Astrocyte of the cerebellum (primary cell): ENCODE data around the gene FAM3A.

Source experiments
- DNase-seq: peaks from one replicate; pipeline ENCODE4 v3.0.0-alpha.2; 2011; ENCODE audit warnings: low read depth
- H3K4me3 ChIP-seq: 2 replicates; pipeline ENCODE4 v1.5.1; 2011; ENCODE audit warnings: mild to moderate bottlenecking, low read depth, low read length, moderate library complexity
- CTCF ChIP-seq: IDR thresholded peaks from 2 replicates; pipeline ENCODE4 v1.5.1; 2012; ENCODE audit warnings: low read length, low read depth, moderate library complexity, mild to moderate bottlenecking; ENCODE audit errors: missing control alignments
- in situ Hi-C: cut with HindIII; loops from 2 replicates; pipeline ENCODE4 v1.10.0; 2017; ENCODE audit warnings: low sequenced_read_pairs

FAM3A gene

DNA sequence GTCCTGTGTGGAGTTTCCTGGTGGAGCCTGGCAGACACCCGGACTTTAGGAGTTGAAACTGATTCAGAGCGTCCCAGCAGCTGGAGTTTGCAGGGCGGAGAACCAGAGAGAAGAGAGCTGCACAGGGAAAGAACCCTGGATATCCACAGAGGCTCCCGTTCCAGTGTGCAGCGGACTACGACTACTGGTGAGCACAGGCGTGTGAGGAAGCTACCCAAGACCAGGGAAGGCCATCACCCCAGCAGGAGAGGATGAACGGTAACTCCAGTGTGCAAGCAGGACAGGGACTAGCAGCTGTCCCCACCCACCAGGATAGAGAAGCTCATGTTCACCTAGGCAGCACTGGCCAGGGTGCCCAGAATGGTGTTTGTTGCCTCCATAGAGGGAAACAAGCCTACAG, 39.2 kb downstream of the FAM3A start:
- no peak for DNase-seq
- in situ Hi-C loops = no loop called here
- no peak overlapping the region for H3K4me3 ChIP-seq
- TF ChIP-seq CTCF = no peak

GRCh38 chrX:154473683-154474082, 42.3 kb downstream of the FAM3A start:
- in situ Hi-C loops = no loop called here
- TF ChIP-seq CTCF = no peak
- DNase-seq = no peak

DNA sequence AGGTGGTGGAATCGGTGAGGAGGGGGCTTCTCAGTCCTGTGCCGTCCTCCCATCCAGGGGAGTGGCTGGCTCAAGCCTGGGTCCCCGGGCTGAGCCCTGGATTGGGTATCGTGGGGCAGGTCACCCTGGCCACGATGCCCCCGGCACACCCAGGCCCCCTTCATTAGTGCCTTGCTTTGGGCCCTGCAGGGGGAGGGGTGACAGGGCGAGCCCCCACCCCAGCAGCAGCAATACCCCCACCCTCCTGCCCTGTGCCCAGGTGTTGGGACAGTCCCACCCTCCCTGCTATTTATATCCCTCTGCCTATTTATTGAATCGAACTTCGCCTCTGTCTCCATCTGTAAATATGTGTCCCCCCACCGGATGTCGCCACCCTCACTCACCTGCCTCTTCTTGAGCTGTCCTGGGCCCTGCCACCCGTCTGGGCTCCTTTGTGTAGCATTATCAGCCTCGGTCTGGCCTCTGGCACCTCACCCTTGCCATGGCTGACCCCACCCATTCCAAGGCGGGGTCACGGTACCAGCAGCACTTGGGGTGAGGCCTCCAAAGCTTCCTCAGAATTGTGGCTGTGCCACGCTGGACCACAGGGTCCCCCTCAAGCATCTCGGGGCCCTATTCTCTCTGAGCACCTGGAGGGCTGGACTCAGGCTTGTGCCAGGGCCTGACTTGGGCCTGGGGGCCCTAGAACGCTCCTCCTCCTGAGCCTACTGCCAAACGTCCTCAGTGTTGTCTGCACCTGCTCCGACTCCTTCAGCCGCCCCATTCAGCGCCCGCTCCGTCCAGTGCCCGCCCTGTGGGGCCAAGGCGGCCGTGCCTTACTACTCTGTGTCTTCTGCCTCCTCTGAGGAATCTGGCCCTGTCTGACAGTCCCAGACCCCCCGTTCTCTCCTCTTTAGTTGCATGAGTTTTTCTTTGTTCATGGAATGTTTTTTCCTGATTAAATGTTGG, 43.1 kb downstream of the FAM3A start:
- no peak overlapping the region for H3K4me3 ChIP-seq
- in situ Hi-C loops = no loop called here
- no peak for DNase-seq
- TF ChIP-seq CTCF = no peak

More at GRCh38 chrX:154473683-154474082, 42.3 kb downstream of the FAM3A start:
- H3K4me3 ChIP-seq = no peak overlapping the region

GRCh38 chrX:154471839-154472684, 44.0 kb downstream of the FAM3A start:
- TF ChIP-seq CTCF = no peak
- in situ Hi-C loops = no loop called here
- no peak for DNase-seq
- no peak overlapping the region for H3K4me3 ChIP-seq

- no peak for DNase-seq
- no peak for TF ChIP-seq CTCF
- in situ Hi-C loops = no loop called here
- no peak overlapping the region for H3K4me3 ChIP-seq
Observed at GRCh38 chrX:154470914-154471568, 45.0 kb downstream of the FAM3A start.

GRCh38 chrX:154470434-154470833, 45.6 kb downstream of the FAM3A start:
- no peak for TF ChIP-seq CTCF
- no peak for DNase-seq
- in situ Hi-C loops = no loop called here

More at GRCh38 chrX:154470434-154470833, 45.6 kb downstream of the FAM3A start:
- no peak overlapping the region for H3K4me3 ChIP-seq
